ENCODE measurements around the gene TXNL4A.
"Not testable (repeated sequence)": the region's sequence is repeated elsewhere in the genome, so short reads cannot be mapped to it uniquely, and the experiment has no call there.

The TXNL4A gene

DNA sequence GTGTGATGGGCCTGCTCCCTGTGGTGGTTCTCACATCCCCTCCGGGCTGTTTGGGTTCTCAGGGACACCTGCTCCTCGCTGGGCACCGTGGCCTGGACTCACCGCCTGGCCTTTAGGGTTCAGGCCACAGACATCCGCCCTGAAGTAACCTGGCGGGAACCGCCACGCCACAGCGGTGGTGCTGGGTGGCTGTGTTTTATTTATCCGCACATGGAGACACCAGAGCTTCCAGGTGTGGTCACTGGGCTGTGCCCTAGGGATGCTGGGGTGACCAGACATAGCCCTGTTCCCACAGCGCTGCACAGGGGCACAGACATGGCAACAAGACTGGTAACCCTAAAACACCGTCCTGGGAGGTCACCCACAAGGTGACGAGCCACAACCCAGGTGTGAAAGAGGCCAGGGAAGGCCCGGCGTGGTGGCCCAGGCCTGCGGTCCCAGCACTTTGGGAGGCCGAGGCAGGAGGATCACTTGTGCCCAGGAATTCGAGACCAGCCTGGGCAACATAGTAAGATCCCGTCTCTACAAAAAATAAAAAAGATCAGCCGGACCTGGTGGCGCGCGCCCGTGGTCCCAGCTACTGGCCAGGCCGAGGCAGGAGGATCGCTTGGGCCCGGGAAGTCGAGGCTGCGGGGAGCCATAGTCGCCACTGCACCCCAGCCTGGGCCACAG, 24.6 kb downstream of the TXNL4A start:
- no peak for DNase-seq

DNA sequence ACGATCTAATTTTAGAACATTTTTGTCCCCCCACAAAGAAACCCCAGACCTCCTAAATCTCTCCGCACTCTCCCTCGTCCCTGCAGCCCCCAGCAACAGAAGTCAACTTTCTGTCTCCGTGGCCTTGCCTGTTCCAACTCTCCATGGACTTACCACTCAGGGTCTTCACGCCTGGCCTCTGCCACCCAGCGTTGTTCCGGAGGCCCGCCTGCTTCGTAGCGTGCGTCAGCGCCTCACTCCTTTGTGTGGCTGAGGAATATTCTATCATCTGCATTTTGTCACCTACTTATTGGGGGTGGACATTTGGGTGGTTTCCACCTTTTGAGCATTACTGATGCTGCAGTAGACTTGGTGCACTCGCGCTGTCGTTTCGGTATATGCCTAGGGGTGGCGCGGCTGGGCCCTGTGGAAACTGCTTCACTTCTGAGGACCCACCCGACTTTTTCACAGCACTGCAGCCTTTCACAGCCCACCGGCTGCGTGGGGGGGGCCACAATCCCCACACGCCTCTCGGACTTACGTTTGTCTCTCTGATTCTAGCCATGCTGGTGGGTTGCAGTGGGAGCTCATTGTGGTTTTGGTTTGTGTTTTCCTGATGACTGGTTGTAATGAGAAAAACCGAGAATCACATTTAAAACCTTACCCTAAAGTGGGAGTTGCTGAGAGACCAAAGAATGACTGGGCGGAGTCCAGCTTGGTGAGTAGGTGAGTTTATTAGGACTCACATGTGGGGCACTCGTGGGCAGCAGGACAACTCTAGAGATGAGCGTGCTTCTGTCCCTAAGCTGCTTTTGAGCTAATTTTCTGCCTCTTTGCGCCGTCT, 25.3 kb downstream of the TXNL4A start:
- DNase-seq: no peak

DNA sequence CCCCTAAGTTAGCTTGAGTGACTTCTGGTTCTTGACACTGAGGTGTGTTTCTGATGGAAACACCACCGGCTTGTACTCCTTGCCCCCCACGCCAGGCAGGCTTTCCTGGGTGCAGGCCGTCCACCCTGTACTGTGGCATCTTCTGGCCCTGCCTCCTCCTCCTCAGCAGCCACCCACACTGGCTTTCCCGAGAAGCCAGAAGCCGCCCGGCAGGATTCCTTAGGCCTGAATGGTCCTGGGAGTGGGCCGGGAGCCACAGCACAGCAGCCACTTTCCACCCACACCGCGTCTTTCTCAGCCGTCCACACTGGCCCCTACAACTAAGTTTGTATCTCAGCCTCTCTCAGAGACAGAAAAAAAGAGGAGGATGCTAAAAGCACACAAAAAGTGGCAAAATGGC, 26.1 kb downstream of the TXNL4A start:
- no peak for DNase-seq

DNA sequence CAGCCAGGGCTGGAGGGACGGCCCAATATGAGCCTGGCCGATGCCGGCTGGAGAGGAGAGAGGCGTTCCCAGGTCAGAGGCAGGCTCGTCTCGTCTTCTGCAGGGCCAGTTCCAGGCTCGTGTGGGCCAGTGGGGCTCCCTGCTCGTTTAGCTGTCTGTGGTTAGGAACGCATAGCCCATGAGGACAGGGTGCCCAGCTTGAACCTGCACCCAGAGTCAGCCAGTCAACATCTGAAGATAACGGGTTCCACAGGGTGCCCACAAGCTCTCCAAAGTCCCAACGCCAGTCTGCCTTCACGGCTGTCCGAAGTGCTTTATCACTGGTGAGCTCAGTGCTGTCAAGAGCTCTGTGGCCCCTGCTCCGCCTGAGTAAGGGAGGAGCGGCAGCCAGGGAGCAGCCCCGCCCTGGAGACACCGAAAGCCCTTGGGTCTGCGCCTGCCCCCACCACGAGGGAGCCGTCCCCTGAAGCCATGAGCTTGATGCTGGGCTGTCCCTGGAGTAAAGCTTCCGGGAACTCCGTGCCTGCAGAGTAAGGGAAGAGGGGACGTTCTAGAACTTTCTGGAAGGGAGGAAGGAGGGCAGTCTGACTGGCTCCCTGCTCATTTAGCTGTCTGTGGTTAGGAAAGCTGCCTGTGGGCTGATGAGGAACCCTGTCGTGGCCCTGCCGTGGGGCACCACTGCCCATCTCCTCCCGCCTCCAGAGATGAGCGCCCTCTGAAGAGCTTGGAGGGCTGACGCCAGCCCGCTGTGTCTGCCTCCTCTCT, 26.7 kb downstream of the TXNL4A start:
- DNase-seq: no peak

DNA sequence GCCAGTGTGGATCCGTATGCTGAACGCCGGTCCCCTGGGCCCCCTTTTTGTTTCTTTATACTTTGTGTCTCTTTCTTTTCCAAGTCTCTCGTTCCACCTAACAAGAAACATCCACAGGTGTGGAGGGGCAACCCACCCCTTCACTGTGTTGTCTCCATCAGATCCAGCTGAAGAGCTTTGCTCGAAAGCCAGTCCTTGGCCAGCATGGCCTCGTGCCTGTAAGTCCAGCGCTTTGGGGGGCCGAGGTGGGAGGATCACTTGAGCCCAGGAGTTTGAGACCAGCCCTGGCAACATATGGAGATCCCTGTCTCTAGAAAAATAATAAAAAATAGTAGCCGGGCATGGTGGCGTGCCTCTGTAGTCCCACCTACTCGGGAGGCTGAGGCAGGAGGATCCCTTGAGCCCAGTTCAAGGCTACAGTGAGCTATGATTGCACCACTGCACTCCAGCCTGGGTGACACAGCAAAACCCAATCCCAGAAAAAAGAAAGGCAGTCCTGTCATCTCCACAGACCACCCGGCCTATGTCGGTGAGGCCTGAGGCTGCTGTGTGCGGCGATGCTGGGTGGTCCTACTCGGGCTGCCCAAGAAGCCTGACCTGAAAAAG, 27.3 kb downstream of the TXNL4A start:
- DNase-seq: no peak

DNA sequence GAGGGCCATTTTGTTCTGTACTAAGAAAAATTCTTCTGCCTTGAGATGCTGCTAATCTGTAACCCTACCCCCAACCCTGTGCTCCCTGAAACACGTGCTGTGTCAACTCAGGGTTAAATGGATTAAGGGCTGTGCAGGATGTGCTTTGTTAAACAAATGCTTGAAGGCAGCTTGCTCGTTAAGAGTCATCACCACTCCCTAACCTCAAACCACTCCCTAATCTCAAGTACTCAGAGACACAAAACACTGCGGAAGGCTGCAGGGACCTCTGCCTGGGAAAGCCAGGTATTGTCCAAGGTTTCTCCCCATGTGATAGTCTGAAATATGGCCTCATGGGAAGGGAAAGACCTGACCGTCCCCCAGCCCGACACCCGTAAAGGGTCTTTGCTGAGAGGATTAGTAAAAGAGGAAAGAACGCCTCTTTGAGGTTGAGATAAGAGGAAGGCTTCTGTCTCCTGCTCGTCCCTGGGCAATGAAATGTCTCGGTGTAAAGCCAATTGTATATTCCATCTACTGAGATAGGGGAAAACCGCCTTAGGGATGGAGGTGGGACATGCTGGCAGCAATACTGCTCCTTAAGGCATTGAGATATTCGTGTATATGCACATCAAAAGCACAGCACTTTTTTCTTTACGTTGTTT, 28.1 kb downstream of the TXNL4A start:
- DNase-seq: not testable (repeated sequence)

DNA sequence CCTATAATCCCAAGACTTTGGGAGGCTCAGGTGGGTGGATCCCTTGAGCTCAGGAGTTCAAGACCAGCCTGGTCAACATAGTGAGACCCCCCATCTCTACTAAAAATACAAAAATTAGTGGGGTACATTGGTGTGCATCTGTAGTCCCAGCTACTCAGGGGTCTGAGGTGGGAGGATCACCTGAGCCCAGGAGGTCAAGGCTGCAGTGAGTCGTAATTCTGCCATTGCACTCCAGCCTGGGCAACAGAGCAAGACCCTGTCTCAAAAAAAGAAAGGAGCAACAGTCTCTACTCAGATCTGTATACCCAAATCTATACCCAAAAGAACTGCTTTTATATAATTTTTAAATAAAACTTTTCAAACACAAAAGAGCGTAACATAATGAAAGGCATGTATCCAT, 29.4 kb downstream of the TXNL4A start:
- no peak for DNase-seq

DNA sequence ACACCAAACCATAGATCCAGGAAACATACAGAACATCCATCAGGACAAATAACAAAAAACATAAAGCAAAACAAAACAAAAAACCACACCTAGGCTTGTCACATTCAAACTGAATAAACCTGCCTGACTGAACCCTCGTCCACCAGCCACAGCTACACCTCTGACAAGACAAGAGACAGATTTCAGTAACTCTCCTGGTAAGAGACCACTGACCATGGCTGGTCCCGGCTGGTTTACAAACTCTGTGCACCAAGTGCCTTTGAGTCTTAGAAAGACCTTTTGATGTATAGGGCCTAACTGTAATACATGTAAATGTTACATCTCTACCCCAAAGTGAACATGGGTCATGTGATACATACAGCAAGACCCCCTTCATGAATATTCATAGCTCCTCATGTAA, 32.1 kb downstream of the TXNL4A start:
- DNase-seq: no peak

DNA sequence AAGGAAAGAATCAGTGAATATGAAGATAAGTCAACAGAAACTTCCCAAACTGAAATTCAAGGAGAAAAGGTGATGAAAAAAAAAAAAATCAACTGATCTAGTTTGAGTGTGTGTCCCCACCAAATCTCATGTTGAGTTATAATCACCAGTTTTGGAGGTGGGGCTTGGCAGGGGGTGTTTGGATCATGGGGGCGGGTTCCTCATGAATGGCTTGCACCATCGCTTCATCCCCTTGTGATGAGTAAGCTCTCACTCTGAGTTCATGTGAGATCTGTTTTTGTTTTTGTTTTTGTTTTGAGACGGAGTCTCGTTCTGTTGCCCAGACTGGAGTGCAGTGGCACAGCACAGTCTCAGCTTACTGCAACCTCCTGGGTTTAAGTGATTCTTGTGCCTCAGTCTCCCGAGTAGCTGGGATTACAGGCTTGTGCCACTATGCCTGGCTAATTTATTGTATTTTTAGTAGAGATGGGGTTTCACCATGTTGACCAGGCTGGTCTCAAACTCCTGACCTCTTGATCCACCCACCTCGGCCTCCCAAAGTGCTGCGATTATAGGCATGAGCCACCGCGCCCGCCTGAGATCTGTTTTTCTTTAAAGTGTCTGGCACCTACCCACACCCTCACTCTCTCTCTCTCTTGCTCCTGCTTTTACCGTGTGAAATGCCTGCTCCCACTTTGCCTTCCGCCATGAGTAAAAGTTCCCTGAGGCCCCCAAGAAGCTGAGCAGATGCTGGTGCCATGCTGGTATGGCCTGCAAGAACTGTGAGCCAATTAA, 32.9 kb downstream of the TXNL4A start:
- no peak for DNase-seq

DNA sequence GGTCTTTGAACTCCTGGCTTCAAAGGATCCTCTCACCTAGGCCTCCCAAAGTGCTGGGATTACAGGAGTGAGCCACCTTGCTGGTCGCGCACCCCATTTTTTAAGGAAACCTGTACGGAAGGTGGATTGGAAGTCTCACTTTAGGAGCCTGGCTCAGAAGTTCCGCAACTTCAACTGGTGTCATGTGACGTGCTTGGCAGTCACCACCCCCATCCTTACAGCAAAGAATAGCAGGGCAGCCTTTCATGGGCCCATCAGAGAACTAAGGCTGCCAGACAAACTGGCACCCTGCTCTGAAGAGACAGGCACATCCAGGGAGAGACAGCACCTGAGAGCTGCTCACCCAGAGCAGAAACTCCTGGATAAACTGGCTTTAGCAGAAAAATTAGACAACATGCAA, 33.6 kb downstream of the TXNL4A start:
- no peak for DNase-seq

DNA sequence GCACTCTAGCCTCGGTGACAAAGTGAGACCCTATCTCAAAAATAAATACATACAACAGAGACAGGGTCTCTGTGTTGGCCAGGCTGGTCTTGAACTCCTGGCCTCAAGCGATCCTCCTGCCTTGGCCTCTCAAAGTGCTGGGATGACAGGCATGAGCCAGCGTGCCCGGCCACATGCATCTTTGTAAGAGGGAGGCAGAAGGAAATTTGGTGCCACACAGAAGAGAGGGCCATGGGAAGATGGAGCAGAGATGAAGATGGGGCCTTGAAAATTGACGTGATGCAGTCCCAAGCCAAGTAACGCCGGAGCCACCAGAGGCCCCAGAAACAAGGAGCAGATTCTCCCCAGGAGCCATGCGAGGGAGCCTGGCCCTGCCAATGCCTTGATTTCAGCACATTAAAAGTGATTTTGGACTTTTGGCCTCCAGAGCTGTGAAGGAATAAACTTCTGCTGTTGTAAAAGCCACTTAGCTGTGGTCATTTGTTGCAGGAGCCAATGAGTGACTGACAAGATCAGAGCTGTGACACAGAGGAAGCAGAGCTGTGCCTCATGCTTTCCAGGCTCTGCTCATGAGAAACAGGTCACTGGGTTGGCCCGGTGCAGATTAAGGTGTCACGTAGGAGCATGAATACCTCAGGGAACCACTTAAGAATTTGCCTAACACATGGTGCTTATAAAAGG, 34.3 kb downstream of the TXNL4A start:
- DNase-seq: no peak

DNA sequence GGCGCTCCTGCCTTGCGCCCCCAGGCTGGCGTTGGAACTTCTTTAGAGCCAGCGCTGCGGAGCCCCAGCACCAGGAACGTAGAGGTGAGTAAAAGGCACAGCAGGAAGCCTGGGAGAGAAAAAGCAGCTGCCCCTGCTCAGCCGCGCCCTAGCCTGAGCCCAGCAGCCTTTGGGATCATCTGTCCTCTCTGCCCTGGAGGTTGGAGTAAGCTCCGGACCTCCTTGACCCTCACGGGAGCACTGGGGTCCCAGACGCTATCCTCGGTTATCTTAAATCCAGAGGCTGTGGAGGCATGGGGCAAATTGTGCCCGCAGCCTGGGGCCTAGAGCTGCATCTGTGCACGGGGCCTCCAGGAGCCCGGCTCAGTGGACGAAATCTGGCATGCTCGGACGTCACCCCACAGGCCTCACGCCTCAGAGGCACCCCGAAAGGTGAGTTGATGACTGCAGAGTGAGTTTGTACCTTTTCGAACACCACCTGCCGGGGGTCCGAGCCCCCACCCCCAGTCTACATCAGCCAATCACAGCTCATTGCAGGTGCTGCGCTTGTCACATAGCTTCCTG, 35.3 kb downstream of the TXNL4A start:
- no peak for DNase-seq

DNA sequence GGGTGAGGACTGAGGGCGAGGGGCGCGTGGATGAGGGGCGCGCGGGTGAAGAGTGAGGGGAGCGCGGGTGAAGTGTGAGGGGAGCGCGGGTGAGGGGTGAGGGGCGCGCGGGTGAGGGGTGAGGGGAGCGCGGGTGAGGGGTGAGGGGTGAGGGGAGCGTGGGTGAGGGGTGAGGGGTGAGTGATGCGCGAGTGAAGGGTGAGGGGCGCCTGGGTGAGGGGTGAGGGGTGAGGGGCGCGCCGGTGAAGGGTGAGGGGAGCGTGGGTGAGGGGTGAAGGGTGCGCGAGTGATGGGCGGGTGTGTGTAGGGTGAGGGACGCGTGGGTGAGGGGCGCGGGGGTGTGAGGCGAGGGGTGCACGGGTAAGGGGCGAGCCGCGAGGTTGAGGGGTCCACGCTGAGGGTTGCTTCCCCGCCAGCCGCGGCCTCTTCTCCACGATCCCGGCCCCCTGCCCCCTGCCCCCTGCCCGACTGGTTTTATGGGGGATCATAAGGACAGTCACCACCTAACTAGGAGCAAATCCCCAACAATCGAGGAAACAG, 35.8 kb downstream of the TXNL4A start:
- no peak for DNase-seq

DNA sequence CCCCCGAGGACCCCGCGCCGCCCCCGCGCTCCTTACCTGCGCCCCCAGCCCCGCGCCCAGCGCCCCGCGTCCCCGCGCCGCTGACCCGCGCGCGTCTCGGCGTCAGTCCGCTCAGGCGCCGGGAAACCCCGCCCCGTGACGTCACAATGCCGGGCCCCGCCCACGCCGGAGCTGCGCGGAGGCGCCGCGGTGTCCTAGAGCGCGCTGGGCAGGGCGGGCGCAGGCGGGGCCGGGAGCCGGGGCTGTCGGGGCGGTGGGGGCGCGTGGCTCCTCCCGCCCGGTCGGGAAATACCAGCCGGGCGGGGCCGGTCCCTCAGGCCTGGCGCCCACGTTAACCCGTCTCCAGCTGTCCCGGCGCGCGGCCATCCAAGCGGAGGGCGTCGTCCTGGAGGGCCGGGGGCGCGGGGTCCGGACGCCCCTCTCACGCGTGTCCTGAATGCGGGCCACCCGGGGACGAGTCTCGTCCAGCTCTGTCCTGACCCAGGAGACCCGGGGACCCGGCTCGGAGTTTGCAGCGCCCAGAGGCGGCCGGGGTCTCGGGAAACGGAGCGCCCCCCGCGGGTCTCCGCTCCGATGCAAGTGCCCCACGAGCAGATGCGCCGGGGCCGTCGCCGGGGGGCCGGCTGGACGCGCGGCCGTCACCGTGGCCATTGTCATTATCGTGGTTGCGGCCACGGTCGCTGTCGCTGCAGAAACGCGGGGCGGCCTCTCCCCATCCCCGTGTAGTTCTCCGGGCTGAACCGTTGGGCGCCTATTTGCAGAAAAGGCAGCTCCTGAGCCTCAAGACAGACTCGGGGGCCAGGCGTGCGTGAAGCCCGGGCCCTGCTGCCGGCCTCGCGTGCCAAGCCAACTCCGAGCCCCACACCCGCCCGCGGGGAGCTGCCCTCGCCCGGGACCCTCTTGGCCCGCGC, 36.6 kb downstream of the TXNL4A start, which contains the start of gene SLC66A2:
Gene SLC66A2, minus strand, starts transcription at position 109 of the 911 bp plus-strand sequence. CDS start 727 bp downstream, outside the sequence.
- DNase-seq: peak; percentile 96

DNA sequence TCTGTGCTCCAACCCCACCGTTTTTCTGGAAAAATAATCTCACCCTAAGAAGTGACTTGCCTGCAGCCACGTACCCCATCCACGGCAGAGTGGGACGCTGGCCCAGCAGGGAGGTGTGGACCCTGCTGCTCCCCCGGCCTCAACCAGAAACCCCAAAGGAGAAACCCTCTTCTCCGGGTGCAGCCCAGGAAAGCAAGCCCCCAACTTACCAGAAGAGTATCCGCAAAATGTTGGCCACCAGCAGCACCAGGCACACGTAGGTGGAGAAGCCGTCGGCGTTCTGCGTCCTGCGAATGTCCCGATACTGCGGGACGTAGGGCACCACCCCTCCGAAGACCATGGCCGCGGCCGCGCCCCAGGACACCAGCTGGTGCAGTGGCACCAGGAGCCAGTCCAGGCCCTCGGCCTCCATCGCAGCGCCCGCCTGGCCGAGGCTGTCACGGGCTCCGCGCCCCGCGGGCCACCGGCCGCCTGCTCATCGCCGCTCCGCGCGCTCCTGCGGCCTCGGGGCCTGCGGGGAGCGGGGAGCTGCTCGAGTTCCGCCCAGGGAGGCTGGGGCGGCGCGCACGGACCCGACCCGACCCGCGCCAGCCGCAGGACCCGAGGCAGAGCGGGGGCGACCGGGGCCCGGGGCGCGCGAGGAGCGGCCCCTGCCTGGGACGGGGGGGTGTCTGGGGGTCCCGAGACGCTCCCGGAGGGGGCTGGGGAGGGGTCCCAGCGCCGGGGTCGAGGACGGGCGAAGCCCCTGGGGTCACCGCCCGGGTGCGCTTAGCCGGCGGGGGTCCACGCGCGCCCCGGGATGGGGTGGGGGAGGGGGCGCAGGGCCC, 37.6 kb downstream of the TXNL4A start:
- no peak for DNase-seq

DNA sequence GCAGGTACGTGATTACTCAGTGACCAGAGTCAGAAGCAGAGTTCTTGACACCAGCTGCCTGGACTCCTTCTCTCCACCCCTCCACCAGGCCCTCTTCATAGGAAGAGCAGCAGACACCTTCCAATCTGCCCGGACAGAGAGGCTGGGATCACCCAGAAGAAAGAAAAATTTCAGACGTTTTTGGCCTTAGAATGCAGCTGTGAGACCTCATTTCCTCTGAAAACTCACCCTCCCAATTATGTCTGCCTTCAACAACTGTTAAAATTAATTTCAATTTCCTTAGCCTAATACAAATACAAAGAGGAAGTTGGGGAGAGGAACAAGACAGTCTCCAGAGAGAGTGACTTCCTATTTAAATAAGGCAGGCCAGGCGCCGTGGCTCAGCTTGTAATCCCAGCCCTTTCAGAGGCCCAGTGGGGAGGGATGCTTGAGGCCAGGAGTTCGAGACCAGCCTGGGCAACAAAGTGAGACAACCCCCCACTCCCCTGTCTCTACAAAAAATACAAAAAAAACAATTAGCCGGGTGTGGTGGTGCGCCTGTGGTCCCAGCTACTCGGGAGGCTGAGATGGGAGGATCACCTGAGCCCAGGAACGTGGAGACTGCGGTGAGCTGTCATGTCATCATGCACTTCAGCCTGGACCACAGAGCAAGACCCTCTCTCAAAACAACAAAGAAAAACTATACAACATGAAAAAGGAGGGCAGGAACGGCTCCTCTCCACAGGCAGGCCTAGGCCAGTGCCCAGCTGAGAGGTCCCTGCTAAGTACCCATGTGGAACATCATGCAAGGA, 38.5 kb downstream of the TXNL4A start:
- DNase-seq: no peak

DNA sequence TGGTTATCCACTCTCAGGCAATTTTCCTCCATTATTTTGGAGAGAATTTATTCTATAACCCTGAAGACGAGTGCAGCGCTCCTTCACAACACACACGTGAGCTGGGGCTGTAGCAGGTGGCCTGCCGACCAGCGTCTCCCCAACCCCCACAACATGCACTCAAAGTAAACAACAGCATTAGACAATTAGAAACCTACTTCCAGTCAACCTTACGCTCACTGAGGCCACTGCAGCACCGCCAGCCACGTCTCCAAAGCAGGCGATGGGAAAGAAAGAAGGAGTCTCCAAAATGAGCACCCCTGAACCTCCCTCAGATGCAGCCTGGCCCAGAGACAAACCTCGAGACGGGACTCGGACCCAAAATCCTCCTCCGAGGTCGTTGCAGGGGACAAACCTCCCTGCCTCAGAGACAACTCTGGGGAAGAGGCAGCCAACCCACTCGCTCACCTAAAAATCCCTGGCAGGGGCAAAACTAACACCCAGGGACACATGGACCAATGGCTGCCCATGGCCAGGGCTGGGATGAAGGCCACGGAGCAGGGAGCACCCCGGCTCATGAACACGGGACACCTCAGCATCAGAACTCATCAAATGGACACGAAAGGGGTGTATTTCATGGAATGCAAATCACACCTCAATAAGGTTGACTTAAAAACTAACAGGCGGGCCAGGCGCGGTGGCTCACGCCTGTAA, 39.5 kb downstream of the TXNL4A start:
- DNase-seq: no peak
